GM18868 (cell line): ENCODE data around the gene GALK2.

ENCODE experiments used
- ATAC-seq: cut with Tn5 transposase; IDR thresholded peaks from one replicate; pipeline ENCODE4 v1.9.1; 2021; ENCODE audit warnings: mild to moderate bottlenecking, moderate library complexity; ENCODE audit not compliant: unreplicated experiment

The GALK2 gene

DNA sequence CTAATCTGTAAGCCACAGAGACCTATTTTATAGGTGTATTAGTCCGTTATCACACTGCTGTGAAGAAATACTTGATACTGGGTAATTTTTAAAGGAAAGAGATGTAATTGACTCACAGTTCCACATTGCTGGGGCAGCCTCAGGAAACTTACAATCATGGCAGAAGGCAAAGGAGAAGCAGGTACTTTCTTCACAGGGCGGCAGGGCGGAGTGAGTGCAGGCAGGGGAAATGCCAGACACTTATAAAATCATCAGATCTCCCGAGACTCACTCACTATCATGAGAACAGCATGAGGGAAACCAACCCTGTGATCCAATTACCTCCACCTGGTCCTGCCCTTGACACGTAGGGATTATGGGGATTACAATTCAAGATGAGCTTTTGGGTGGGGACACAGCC is 108.7 kb downstream of the GALK2 start:
- ATAC-seq: no peak

DNA sequence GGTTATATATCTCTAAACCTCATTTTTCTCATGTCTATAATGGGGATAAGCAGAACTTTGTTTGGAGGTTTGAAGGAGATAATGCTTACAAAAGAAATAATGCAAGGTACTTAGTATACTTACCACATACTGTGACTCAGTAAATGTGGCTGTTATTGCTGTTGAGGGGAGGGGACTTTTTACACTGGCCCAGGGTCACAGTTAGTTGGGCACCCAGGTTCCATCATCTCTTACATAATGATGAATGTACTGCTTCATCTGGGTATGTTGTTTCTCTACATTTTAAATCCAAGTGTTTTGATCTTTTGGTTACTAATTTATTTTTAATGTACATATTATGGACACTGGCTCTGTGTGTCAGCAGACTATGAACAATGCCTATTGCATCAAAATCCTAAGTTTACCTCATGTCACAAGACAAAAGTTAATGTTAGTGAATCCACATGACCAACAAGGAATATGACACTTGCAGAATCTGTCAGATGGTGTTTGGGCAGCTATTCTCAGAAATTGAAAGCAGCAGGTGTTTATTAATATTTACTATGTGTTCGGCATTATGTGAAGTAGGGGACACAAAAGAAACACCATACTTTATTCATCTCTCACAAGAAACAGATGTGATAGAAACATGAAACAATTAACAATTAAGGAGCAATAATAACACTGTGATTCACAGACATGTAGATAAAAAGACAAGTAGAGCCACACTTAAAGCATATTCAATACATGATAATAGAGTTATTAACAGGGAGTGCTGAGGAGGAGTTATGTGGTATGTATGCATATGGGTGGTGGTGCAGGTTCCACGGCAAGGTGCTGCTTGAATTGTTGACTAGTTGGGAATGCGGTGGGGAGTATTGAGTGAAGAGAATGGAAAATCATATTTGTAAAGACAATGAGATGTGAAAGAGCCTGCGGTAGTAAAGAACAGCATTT is 109.7 kb downstream of the GALK2 start:
- no peak for ATAC-seq

DNA sequence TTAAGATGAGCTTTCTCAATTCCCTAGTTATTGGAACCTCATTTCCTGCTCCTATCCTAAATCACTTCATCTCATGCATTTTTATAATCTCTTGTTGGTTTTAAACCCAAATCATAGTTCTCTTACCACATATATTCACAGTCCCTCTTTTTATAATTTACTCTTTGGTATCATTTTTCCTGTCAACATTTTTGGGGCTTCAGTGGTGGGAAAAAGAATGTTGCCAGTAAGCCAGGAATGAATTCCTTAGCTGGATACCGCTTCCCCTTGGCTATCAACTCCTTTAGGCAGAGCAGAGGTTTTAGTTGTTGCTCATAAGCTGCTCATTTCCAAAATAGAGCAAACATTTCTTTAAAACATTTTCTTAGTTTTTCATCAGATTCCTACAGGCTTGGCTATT is 112.3 kb downstream of the GALK2 start:
- no peak for ATAC-seq

DNA sequence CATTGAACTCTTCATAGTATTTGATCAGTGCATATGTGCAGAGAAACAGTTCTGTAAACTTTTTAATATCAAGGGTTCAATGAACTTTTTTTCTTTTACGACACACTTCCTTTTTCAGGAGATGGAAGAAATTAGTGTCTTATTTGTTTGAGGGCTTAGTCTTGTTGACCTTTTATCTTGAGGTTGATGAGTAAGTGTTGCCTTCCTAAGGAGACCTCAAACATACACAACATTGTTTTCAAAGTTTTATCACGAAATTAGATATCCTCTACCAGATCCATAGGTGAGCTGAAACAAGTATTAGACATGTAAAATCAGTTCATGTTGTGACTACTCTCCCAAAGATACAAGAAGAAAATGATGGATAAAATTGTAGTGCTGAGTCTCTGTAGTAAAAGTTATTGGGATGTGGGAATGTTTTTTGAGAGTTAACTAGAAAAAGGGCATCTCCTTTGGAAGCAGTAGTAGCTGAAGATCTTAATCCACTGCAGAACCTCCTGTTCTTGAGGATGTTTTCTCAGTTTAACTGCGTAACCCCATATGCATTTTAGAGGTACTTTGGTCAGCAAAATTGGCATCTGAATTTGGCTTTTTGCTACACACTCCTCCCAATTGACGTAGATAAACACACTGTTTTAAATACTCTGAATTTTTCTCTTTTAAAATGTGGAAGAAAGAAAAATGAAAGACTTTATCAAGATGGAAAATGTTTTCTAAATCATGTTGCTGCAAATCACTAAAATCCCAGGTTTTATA is 116.8 kb downstream of the GALK2 start:
- ATAC-seq: no peak

DNA sequence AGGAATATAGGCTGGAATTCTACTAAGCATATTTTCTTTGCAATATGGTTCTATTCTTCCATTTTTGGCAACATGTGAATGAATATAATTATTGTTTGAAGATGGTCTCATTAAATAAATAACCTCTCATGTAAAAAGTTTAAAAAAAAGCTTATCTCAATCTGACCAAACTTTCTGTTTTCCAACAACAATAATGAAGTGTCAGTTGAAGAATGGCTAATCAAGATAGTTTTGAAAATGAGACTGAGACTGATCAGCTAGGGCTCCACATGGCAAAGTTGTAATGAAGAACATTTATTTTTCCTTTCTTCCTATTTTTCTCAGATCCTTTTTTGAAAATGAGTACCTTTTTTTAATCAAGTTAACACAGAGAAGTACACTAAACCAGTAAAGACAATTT is 117.4 kb downstream of the GALK2 start:
- no peak for ATAC-seq

DNA sequence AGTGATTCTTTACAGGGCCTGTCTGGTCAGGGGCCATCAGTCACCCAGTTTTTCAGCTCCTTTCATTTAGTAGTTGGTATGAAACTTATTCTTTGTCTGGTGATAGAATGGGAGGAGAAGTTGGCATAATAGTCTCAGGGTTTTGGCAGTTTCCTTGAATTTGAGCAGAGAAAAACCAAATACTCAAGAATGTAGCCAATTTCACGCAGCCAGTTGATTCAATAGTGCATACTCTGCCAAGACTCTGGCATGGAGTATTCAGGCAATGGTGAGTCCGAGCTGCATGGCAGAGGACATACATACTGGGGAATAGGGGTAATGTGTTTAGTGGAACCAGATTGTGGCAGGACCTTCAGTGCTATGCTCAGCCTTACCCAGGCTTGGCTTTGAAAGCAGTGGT is 118.3 kb downstream of the GALK2 start:
- no peak for ATAC-seq

DNA sequence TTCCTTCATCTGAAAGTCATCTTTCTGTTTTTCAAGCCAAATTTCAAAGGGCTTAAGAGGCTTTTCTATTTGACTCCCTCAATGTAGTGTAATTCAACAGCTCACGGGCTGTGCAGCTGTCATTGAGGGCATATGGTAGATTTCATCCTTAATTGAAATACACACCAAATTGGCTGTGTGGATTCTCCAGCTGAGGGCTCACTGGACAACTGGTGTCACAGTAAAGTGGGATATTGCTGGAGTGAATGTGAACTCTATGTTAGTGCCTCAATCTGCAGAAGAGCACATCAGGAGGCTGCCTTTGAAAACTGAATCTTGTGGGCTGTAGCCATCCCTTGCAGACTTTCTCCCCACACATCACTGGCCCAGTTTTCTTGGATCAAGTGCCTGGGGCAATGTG is 120.1 kb downstream of the GALK2 start:
- no peak for ATAC-seq

DNA sequence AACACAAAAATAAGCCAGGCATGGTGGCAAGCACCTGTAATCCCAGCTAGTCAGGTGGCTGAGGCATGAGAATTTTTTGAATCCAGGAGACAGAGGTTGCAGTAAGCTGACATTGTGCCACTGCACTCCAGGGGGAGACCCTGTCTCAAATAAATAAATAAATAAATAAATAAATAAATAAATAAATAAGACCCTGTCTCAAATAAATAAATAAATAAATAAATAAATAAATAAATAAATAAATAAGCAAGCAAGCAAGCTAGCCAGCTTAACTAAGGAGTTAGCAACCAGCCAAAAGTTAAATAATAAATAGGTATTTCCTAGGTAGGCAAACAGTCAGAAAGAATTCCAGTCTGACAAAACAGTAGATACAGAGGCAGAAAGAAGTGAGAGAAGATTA is 123.9 kb downstream of the GALK2 start:
- no peak for ATAC-seq

DNA sequence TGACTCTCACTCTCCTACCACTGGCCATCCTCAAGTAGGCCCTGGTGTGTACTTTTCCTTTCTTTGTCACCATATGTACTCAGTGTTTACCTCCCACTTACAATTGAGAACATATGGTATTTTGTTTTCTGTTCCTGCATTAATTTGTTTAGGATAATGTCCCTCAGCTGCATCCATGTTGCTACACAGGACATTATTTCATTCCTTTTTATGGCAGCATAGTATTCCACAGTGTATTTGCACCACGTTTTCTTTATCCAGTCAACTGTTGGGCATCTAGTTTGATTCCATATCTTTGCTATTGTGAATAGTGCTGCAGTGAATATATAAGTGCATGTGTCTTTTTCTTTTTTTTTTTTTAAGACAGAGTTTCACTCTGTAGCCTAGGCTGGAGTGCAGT is 126.2 kb downstream of the GALK2 start:
- no peak for ATAC-seq

DNA sequence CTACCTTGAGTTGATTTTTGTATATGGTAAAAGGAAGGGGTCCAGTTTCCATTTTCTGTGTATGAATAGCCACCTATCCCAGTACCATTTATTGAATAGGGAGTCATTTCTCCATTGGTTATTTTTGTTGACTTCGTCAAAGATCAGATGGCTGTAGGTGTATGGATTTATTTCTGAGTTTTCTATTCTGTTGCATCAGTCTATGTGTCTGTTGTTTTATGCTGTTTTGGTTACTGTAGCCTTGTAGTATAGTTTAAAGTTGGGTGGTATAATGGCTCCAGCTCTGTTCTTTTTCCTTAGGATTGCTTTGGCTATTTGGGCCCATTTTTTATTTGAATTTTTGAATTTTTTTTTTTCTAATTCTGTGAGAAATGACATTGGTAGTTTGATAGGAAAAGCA is 127.5 kb downstream of the GALK2 start:
- no peak for ATAC-seq

DNA sequence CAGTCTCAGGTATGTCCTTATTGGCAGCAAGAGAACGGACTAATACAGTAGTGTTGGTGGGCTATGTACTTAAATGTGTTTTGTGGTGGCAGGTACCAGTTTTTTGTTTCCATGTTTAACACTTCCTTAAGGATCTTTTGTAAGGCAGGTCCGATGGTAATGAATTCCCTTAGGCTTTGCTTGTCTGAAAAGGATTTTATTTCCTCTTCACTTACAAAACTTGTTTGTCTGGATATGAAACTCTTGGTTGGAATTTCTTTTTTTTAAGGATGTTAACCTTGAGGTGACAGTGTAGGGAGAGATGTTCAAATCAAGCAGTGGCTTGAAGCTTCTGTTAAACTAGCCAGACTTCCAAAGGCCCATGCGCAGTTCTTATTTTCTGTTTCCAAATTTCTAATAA is 130.8 kb downstream of the GALK2 start:
- no peak for ATAC-seq

DNA sequence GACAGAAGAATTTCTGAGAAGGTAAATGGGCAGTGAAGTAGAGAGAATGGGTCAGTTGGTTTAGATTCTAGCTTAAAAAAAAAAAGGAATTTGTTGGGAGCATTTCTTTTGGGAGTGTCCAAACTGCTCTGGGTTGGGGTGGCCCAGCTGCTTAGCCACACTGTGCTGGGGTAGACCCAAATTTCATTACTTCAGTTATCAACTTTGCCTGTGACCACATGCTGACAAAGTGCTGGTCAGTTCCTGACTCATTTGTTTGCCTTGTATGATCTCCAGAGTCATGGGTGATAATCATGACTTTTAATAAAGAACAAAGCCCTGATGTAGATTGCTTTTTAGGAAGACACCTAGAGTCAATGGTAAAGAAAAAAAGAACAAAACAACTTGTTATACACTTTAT is 131.5 kb downstream of the GALK2 start:
- no peak for ATAC-seq

DNA sequence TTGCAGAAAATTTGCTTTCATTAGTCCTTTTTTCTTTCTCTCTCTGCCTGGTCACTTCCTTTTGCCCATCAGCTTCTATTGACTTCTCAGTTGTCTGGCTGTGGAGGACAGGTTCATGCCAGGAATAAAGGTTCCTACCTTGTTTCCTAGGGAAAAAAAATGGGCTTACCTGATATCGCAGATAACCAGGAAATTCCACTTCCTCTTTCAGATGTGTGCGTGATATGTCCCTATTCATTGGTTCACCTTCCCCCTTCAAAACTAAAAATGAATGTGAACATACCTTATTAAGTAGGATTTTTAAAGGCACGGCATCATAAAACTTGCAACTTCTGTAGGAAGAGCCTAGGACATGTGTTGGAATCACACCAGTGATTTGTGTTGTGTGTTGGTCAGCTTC is 133.0 kb downstream of the GALK2 start:
- no peak for ATAC-seq

DNA sequence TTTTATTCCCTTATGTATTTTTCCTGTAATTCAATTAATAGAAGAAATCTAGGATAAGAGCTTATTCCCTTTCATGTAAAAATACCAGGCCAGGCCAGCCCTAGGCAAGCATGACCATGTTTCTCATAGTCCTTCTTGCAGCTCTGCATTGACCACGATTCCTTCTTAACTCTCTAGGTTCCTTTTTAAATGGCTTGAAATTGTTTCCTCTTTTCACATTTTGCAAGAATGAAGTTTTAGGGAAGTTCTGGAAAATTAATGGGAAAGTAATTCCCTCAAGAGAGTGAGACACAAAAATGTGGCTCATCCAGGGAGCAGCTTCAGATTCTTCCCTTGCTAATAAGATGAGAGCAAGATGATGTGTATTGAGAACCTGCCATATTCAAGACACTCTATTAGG is 136.5 kb downstream of the GALK2 start:
- ATAC-seq: no peak

DNA sequence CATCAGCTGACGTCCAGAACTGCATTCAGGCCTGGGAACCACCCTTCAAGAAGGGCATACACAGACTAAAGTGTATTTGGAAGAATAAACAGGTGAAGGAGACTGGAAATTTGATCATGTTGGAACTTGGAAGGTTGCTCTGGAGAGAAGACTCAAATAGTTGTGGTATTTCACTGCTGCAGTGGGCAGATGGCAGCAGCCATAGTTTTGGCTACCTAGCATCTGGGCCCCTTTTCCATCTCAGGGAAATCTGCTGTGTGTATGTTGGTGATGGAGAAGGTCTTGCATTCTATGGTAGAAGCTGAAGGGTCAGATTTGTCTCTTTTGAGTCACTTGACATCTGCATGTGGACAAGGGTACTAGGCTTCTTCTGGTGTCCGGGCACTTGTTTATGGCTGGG is 138.6 kb downstream of the GALK2 start:
- no peak for ATAC-seq

DNA sequence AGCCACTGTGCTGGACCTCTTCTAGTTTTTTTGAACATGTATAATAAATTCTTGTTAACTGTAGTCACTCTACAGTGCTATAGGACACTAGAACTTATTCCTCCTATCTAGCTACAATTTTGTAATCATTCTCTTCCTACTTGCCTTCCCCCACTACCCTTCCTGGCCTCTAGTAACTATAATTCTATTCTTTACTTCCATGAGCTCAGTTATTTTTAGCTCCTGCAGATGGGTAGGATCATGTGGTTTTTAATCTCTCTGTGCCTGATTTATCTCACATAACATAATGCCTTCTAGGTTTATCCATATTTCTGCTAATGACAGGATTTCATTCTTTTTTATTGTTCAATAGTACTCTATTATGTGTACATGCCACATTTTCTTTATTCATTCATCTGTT is 139.8 kb downstream of the GALK2 start:
- ATAC-seq: no peak

DNA sequence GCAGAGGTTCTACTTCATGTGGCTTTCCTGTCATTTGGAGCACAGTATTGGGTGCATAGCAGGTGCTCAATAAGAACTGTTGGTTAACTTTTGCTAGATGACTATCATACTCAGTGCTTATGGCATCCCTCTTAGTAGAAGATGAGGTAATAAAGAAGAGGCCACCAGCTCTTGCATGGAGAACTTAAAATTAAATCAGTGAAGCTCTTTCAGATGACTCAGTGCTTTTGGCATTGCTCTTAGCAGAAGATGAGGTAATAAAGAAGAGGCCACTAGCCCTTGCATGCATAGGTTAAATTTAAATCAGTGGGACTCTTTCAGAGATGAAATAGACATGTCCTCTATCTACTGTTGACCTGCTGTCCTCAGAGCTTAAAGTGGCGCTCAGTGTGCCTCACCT is 143.6 kb downstream of the GALK2 start:
- no peak for ATAC-seq

DNA sequence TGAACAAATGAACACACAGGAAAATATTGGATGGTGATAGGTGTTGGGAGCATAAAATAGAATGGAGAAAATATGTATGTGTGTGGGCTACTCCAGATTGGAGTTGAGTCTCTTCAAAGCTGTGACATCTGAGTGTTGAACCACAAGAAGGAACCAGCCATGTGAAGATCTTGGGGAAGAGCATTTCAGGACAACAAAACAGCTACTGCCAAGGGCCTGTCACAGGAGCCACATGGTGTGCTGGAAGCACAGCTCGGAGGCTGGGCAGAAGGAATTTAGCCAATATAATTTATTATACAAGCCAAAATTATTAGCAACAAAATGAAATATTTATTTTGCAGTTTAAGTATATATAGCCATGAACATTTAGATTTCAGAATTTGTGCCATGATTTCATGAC is 144.7 kb downstream of the GALK2 start:
- no peak for ATAC-seq

DNA sequence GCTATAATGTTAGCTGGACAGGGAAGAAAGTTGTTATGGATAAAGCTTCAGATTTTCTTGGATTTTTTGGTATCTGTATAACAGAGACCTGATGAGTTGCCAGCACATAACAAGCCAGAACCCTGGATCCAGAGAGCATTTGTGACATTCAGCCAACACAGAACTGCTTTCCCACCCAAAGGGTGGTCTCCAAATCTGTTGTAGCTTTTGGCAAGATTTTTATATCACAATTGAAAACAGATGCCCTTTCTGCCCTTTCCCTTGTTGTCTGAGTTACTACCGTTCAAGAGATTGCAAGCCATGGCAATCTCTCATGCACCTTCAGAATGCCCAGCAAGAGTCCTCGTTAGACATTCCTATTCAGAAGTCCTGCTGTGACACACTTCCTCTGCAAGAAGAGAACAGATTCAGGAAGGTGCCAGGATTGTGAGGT is 145.4 kb downstream of the GALK2 start:
- ATAC-seq: no peak

DNA sequence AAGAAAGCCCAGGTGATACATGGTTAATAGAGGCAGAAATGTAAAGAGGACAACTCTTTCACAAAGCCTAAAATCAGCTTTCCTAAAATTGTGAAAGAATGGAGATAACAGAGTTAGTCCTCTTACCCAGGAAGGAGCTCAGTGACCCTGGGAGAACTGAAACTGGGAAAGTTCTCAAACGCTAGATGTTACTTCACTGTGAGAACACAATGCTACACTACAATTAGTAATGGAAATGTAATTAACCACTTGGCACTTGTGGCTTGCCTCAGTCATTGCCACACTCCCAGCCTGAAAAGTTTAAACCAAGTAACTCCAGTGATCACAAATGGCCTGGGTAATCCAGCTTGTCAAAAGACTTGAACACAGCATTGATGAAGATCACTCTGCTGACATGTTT is 150.3 kb downstream of the GALK2 start:
- no peak for ATAC-seq

DNA sequence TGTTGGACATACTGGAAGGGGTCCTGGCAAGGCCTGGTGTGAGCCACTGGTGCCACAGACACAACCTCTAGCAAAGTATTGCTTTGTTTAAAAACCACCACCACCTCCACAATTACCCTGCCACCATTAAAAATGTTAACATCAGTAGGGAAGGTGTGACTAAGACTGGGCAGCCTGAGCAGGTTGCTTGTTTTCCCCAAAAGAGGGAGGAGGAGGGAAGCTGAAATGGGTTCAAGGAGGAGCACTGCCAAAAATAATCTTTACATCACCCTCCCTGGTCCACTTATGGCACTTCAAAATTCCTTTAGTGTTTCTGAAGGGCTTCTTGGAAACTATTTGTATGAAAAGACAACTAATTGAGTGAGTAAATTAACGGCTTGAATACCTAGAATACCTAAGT is 153.2 kb downstream of the GALK2 start:
- ATAC-seq: no peak

DNA sequence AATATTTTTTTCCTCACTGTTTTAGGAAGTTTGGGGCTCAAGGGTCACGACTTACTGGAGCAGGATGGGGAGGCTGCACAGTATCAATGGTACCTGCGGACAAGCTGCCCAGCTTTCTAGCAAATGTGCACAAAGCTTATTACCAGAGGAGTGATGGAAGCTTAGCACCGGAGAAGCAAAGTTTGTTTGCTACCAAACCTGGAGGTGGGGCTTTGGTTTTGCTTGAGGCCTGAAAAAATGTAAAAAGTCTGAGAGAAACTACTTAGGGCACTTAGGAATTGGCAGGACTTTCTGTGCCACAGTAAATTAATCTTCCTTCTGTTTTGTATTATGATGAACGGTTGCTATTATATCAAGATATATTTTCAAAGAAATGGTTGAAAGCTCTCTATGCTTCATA is 157.9 kb downstream of the GALK2 start:
- ATAC-seq: no peak
